Endothelial cell of hepatic sinusoid (primary cell): Measurements from ENCODE around the gene PCDH12.

Experiments used
- in situ Hi-C: cut with HindIII; loops from 2 replicates; pipeline ENCODE4 v1.10.0; 2017; ENCODE audit warnings: low sequenced_read_pairs

PCDH12 gene

DNA sequence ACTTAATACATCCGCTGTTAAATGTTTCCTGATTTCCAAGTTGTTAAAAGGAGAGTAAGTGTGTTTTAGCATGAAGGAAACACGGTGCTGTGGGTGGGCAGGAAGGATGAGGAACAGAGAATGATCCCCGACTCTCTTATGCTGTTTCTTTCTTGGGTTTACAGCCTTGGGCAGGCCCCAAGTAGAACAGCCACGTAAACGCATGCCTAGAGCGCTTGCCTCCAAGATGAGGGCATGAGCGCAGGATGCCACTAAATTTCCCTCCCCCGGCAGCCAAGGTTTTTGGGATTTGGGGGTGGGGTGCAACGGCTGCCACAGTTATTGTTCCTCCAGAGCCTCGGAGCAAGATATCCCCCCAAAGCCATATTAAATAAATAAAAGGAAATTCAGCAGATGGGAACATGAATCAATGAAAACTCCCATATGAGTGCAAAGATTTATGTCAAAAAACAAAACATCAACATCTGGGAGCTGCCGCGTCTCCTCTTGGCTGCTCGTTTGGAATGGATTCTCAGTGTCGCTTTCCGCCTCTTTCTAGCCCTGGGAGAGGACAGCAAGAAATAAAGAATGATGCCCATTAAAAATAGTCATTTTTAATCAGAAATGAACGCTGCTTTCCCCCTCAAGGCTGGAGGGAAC, 44.3 kb downstream of the PCDH12 start:
- in situ Hi-C loops, result loop anchor here (5.0 kb wide), 2 partner anchors 44 to 81 kb away; partner anchors contain the start of gene PCDH12

DNA sequence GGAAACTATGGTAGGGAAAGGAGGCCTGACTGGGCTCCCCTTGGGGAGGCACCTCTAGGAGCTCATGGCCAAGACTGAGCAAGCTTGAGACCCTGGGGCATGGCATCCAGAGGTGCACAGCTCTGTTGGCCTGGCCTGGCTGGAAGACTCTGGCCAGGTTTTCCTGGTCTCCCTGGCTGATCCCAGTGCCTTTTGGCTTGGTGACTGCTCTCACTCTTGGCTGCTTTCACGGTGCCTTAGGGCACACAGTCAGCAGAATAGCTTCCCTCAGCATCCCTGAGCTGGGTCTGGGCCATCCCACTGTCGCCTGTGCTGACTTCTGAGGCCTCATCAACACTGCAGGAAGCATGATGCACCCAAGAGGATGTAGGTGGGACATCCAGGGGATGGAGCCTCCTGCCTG, 47.7 kb downstream of the PCDH12 start:
- in situ Hi-C loops, result loop anchor here (5.0 kb wide), 2 partner anchors 47 to 78 kb away; partner anchors contain the start of gene PCDH12

DNA sequence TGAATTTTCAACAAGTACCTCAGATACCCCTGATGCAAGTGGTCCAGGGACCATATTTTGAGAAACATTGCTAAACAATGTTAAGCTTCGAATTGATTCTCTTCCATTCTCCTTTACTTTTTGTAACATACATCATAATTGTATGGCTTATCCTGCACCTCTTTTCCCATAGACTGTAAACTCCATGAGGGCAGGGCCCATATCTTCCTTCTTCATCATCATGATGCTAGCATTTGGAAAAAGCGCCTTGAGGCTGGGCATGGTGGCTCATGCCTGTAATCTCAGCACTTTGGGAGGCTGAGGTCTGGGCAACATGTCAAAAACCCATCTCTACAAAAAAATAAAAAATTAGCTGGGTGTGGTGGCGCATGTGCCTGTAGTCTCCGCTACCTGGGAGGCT, 48.8 kb downstream of the PCDH12 start:
- in situ Hi-C loops, result no loop called here

DNA sequence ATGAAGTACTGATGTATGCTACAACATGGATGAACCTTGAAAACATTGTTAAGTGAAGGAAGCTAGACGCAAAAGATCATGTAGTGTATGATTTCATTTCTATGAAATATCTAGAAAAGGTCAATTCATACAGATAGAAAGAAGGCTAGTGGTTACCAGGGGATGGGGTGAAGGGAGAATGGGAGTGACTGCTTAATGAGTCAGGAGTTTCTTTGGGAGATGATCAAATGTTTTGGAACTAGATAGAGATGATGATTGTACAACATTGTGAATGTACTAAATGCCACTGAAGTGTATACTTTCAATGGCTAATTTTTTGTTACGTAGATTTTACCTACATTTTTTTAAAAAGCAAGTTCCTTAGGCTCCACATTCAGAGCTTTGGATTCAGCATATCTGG, 49.2 kb downstream of the PCDH12 start:
- in situ Hi-C loops, result no loop called here

GRCh38 chr5:141906972-141907371, 51.0 kb downstream of the PCDH12 start:
- in situ Hi-C loops, result no loop called here

GRCh38 chr5:141906517-141906916, 51.5 kb downstream of the PCDH12 start:
- in situ Hi-C loops, result no loop called here

GRCh38 chr5:141904551-141904950, 53.5 kb downstream of the PCDH12 start:
- in situ Hi-C loops, result no loop called here

GRCh38 chr5:141903261-141903660, 54.7 kb downstream of the PCDH12 start:
- in situ Hi-C loops, result no loop called here

- in situ Hi-C loops, result no loop called here
Observed at GRCh38 chr5:141902015-141902814, 55.8 kb downstream of the PCDH12 start.

GRCh38 chr5:141898448-141899049, 59.5 kb downstream of the PCDH12 start:
- in situ Hi-C loops, result no loop called here

GRCh38 chr5:141897425-141897824, 60.6 kb downstream of the PCDH12 start:
- in situ Hi-C loops, result no loop called here
